Hindlimb muscle (tissue), 1 donor: ENCODE results near the gene KRTAP19-6. TPM values are rescaled to one million over a fixed set of nuclear protein-coding genes. Genes with fewer than 3 reads are reported as not detected.

Experiments used
- polyA plus RNA-seq: library from polyadenylated mRNA; unstranded; fragments of 120-200 nt; gene quantifications from one replicate; pipeline ENCODE4 v1.2.1, GENCODE V29; 2013; ENCODE audit not compliant: insufficient read length

KRTAP19-6 gene
- polyA plus RNA-seq, 1 donor = not detected

Other genes starting within 250 kb of the KRTAP19-6 start
- gene KRTAP26-1, start 221.5 kb downstream of the KRTAP19-6 start, polyA plus RNA-seq = not detected
- not detected for gene KRTAP27-1, start 204.2 kb downstream of the KRTAP19-6 start, polyA plus RNA-seq
- gene KRTAP23-1, start 193.3 kb downstream of the KRTAP19-6 start, polyA plus RNA-seq = not detected
- not detected for gene KRTAP13-2, start 169.6 kb downstream of the KRTAP19-6 start, polyA plus RNA-seq
- not detected for gene KRTAP13-1, start 145.8 kb downstream of the KRTAP19-6 start, polyA plus RNA-seq
- not detected for gene KRTAP13-3, start 115.9 kb downstream of the KRTAP19-6 start, polyA plus RNA-seq
- gene KRTAP13-4, start 111.6 kb downstream of the KRTAP19-6 start, polyA plus RNA-seq = not detected
- gene KRTAP15-1, start 101.6 kb downstream of the KRTAP19-6 start, polyA plus RNA-seq = not detected
- not detected for gene KRTAP19-1, start 61.5 kb downstream of the KRTAP19-6 start, polyA plus RNA-seq
- not detected for gene KRTAP19-2, start 54.4 kb downstream of the KRTAP19-6 start, polyA plus RNA-seq
- not detected for gene KRTAP19-3, start 49.9 kb downstream of the KRTAP19-6 start, polyA plus RNA-seq
- gene KRTAP19-4, start 44.7 kb downstream of the KRTAP19-6 start, polyA plus RNA-seq = not detected
- gene KRTAP19-5, start 39.7 kb downstream of the KRTAP19-6 start, polyA plus RNA-seq = not detected
- not detected for gene KRTAP19-7, start 19.4 kb upstream of the KRTAP19-6 start, polyA plus RNA-seq
- not detected for gene KRTAP22-2, start 48.5 kb upstream of the KRTAP19-6 start, polyA plus RNA-seq
- gene KRTAP6-3, start 50.6 kb upstream of the KRTAP19-6 start, polyA plus RNA-seq = not detected
- gene KRTAP6-2, start 57.0 kb upstream of the KRTAP19-6 start, polyA plus RNA-seq = not detected
- gene KRTAP22-1, start 59.2 kb upstream of the KRTAP19-6 start, polyA plus RNA-seq = not detected
- not detected for gene KRTAP6-1, start 72.1 kb upstream of the KRTAP19-6 start, polyA plus RNA-seq
- not detected for gene KRTAP20-1, start 74.6 kb upstream of the KRTAP19-6 start, polyA plus RNA-seq
- gene KRTAP20-4, start 78.8 kb upstream of the KRTAP19-6 start, polyA plus RNA-seq = not detected
- gene KRTAP20-2, start 93.3 kb upstream of the KRTAP19-6 start, polyA plus RNA-seq = not detected
- gene KRTAP20-3, start 101.0 kb upstream of the KRTAP19-6 start, polyA plus RNA-seq = not detected
- gene KRTAP21-3, start 176.9 kb upstream of the KRTAP19-6 start, polyA plus RNA-seq = not detected
- gene KRTAP21-2, start 205.4 kb upstream of the KRTAP19-6 start, polyA plus RNA-seq = not detected
- not detected for gene KRTAP21-1, start 213.6 kb upstream of the KRTAP19-6 start, polyA plus RNA-seq